Inflammatory macrophage (primary cell): Measurements from ENCODE around the gene RIMS3.
"Not testable (repeated sequence)": the region's sequence is repeated elsewhere in the genome, so short reads cannot be mapped to it uniquely, and the experiment has no call there.

ENCODE experiments used
- DNase-seq, 2 donors: peaks; one replicate each; pipeline ENCODE4 v3.0.0-alpha.2; 2020 to 2022

RIMS3 gene

GRCh38 chr1:40629546-40629945 lies 35.9 kb downstream of the RIMS3 start:
- not testable (repeated sequence) for DNase-seq

DNA sequence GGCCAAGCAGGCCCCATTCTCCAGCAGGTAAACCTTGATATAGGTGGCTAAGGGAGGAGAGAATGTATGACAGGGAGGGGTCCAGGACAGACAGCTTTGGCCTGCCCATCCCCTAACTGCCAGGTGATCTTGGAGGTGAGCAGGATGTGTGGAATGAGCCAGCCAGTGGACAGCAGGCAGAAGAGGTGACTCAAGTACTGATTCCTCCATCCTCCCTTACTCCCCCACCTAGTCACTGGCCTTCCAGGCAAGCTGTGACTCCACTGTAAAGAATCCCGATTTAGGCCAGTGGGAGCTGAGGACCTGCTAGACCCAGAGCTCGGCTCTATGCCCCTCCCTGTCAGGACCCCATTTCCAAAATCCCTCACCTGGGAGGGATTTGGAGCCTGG lies 36.6 kb downstream of the RIMS3 start:
- DNase-seq, result no peak

DNA sequence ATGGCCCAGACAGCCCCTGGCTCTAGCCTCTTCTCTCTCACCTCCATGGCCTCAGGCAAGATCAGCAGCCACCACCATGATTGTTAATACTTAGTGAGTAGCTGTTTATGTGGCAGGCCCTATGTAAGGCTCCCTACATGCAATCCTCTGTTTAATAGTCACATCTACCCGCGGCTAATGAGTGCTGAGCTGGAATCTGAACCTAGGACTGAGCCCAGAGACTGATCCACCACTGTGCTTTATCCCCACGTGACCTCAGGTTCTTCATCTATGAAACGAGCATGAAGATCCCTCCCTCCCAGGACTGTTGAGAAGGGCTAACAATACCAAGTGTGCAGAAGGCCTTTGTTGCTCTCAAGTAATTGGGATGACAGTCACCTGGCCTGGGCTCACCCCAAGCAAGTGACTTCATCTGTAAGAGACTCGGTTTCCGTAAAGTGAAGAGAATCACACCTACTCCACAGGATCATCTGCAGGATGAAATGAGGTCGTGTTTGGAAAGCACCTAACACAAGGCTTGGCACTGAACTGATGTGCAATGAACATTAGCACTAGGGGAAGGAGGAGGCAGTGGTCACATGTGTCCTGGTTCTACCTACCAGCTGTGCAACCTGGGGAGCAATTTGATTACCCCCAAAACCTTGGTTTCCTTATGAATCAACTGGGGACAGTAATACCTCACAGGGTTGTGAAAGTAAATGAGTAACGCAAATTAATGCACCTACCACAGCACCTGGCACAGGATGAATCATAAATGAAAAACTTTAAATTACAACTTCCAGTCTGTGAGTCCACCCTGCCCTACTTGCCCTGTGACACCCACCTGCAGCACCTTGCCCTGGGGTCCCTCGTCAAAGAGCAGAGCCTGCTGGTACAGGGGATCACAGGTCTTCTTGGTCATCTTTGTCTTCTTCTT lies 37.2 kb downstream of the RIMS3 start:
- DNase-seq, result no peak

DNA sequence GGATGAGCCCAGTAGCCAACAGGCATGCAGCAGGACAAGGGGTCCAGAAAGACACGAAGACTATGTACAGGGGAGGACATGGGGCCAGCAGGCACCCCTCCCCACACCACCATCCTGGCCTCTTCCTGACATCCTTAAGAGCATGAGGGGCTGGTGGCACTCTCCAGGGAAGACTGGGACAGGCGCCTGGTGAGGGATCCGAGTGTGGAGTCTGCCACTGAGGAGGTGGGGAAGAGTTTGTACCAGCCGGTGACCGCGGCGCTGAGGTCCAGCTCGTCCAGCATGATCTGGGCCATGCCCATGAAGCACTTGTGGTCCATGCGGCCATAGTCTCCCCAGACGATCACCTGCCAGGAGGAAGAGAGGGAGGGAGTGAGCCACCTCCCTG lies 39.1 kb downstream of the RIMS3 start:
- no peak for DNase-seq

GRCh38 chr1:40625476-40626382 lies 39.8 kb downstream of the RIMS3 start:
- DNase-seq, result no peak

- peak in 1 of 2 donors; percentile 36 for DNase-seq
Measured at GRCh38 chr1:40625076-40625475, 40.4 kb downstream of the RIMS3 start.

DNA sequence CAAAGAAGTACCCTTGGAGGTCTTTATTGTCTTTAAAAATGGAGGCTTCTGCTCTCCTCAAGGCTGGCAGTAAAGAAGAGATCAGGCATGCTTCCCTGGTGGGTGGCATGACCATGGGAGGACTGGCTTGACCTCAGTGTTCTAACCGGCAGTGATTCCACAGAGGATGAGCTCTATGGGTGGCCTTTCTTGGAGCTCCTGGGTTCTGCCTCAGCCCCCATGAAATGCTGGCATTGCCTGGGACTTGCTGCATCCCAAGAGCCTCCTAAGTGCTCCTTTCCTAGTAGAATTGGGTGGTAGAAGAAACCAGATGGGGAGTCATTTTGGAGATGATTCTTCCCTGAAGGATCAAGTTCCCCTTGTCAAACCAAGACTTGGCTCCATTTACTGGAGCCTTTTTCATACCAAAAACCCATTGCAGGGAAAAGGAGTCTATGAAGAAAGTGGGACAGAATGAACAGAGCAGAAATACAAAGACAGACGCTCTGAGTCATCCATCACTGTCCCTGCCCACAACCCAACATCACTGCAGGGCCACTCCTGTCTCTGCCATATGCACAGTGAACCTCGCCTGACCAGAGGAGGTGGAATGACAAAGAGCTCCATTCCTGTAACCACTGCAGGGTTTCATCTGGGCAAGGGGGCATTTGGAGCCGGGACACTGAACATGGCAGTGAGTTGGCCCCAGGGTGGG lies 42.4 kb downstream of the RIMS3 start:
- DNase-seq, result no peak

- DNase-seq, result no peak
Measured at GRCh38 chr1:40621821-40622450, 43.5 kb downstream of the RIMS3 start.

- DNase-seq, result no peak
Measured at GRCh38 chr1:40620586-40621210, 44.8 kb downstream of the RIMS3 start.

DNA sequence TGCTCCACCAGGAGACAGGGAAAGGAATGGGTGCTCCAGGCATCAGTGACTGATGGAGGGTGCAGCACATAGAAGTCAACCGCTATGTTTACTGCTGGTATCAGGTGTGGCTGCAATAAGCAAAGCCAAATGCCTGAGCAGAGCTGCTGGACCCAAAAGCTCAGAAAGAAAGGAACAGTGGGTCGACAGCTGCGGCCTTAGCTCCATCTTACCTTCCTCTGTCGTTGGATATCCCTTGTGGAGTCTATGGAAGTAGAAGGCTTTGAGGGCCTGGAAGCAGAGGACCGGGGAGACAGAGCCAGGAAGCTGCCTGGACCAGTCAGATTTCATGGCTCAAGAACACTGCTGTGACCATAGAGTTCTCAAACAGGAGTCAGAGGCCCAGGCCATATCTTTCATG lies 45.3 kb downstream of the RIMS3 start:
- DNase-seq, result no peak

DNA sequence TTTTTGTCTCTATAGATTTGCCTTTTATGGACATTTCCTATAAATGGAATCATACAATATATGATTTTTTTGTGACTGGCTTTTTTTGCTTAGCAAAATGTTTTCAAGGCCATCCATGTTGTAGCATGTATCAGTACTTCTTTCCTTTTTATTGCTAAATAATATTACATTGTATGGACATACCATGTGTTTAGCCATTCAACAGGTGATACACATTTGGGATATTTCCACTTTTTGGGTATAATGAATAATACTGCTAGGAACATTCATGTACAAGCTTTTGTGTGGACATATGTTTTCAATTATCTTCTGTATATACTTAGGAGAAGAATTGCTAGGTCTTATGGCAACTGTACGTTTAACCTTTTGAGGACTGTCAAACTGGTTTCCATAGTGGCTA lies 47.4 kb downstream of the RIMS3 start:
- no peak for DNase-seq

- DNase-seq, result peak; percentile 86 to 87
Measured at GRCh38 chr1:40612345-40612831, 53.1 kb downstream of the RIMS3 start.

DNA sequence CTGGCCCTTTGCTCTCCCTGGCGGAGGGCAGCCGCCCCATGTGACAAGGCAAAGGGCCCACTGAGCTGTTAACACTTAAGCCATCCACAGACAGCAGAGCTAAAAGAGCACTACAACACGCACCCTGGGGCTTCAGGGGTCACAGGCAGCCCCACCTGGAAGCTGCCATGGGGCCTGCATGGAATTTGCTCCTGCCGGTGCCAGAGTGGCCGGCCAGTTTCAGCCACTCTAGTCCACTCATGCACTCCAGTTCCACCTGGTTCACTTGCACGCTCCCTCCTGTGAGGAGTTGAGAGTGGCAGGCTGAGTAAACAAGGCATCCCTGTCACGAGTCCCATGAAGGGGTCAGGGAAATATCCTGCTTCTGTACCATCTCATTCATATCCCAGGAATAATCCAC lies 55.3 kb downstream of the RIMS3 start:
- DNase-seq, result no peak

DNA sequence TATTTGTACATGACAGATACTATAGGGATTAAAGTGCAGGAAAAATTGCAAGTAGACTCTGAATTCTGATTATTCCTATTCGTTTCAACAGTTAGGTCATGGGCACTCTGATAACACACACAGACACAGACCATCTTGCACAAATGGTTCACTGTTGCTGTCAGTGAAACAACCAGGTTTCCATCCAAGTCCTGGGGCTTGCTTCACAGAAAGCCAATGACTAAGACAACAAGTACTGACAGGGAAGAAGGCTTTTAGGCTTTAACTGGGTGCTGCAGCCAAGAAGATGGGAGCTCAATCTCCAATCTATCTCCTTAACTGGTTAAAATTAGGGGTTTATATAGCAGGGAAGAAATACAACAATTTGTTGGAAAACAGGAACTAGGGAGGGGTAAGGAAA lies 57.6 kb downstream of the RIMS3 start:
- no peak for DNase-seq

- DNase-seq, result peak; percentile 66 to 67
Measured at GRCh38 chr1:40606978-40607377, 58.5 kb downstream of the RIMS3 start.

DNA sequence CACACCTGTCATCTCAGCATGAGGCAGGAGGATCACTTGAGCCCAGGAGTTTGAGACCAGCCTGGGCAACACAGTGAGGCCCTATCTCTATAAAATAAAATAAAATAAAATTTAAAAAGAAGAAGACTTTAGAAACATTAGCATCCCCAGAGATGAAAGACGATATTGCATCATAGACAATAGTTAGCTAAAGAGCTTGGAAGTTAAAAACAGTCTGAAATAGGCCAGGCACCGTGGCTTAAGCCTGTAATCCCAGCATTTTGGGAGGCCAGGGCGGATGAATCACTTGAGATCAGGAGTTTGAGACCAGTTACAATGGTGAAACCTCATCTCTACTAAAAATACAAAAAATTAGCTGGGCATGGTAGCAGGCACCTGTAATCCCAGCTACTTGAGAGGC lies 59.3 kb downstream of the RIMS3 start:
- no peak for DNase-seq

DNA sequence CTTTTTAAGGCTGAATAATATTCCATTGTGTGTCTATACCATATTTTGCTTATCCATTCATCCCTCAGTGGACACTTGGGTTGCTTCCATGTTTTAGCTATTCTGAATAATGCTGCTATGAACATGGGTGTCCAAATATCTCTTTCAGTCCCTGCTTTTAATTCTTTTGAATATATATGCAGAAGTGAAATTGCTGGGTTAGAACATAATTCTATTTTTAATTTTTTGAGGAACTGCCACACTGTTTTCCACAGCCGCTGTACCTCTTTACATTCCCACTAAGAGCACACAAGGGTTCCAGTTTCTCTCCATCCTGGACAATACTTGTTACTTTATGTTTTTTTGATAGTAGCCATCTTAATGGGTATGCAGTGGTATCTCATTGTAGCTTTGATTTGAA lies 65.6 kb downstream of the RIMS3 start:
- peak; percentile 41 to 75 for DNase-seq

DNA sequence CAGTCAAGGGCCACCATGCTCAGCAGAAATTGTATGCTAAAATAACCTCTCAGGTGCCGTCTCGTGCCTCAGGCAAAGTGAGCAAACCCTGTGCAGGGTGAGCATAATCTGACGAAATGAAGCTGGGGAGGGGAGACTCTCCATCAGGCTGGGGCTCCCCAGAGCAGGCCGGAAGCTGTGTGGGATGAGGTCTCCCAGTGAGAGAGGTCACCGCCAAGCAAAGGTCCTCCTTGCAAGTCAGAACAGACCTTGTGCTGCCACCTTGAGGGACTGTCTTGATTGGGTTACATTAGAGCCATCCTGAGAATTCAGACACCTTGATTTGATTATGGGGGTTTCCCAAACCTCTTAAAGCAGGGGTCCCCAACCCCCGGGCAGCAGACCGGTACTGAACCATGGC lies 69.9 kb downstream of the RIMS3 start:
- no peak for DNase-seq

DNA sequence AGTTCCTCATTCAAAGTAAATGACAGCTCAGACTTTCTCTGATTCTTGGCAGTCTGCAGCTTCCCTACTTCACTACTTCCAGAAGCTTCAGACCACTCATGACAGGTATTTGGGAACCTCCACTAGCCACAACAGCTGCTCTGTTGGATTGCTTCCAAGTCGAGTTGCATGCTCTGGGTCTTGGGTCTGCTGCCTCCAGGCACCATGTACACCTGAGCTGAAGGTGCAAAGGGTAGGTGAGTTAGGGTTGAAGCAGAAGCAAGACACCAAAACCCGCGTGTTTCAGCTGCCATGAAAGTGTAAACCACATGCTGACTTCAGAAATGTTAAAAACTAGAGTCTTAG lies 71.3 kb downstream of the RIMS3 start:
- no peak for DNase-seq

DNA sequence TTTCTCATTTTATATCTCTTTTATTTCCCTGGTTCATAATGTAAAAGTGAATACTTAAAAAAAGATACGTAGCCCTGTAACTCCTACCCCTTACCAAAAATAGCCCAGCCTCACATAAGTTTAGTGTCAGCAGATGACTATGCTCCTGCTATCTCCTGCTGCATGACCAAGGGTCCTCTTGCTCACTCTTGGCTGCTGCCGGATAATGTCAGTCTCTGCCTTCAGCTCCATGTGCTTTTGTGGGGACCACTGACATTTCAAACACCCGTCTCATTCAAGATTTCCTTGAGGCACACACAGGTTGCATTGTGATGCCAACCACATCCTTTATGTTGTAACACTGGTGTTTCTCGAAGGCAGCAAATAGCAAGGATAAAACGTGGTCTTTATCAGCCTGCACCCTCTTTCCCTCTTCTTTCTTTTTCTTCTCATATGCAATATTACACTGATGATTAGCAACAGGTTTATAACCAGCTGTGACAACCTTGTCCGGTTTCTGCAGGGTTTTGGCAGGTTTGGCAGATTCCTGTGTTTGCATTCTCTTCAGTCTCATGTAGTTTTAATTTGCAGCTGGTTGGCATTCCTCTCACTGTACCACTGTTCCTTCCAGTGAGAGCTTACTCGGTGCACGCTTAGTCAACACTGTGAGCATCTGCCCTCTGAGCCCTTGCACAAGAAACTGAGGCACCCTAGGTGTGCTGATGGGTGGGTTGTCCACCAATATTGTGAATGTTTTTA lies 71.9 kb downstream of the RIMS3 start:
- DNase-seq, result no peak

- peak; percentile 68 to 69 for DNase-seq
Measured at GRCh38 chr1:40592107-40592803, 73.2 kb downstream of the RIMS3 start.
